B cell (primary cell): Measurements from ENCODE around the gene FAM149B1.

ENCODE experiments used
- EZH2 ChIP-seq: IDR thresholded peaks from 2 replicates; pipeline ENCODE4 v1.6.1; 2012; ENCODE audit warnings: borderline replicate concordance, low read depth, mild to moderate bottlenecking, moderate library complexity, low read length; ENCODE audit not compliant: insufficient read depth, poor library complexity, severe bottlenecking
- TF ChIP-seq, protein P1 (sequence below): fragments of 200-600 bp; IDR thresholded peaks from one replicate; pipeline ENCODE4 v1.8.0; 2022; ENCODE audit warnings: antibody characterized with exemption, mild to moderate bottlenecking

DNA sequence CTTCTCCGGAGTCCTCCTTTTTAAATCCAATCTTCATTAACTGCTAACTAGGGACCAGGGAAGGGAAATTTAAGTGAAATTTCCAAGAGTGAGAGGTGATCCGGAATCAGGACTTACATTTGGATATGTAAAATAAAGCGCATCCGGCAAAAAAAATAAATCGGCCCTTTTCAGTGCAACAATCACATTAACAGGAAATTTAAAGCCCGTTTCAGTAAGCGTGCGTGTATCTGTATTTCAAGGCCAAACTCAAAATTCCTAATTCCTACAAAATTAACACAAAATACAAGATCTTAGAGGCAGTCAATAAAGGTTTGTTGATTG is 78.4 kb downstream of the FAM149B1 start:
- TF ChIP-seq, protein P1, sequence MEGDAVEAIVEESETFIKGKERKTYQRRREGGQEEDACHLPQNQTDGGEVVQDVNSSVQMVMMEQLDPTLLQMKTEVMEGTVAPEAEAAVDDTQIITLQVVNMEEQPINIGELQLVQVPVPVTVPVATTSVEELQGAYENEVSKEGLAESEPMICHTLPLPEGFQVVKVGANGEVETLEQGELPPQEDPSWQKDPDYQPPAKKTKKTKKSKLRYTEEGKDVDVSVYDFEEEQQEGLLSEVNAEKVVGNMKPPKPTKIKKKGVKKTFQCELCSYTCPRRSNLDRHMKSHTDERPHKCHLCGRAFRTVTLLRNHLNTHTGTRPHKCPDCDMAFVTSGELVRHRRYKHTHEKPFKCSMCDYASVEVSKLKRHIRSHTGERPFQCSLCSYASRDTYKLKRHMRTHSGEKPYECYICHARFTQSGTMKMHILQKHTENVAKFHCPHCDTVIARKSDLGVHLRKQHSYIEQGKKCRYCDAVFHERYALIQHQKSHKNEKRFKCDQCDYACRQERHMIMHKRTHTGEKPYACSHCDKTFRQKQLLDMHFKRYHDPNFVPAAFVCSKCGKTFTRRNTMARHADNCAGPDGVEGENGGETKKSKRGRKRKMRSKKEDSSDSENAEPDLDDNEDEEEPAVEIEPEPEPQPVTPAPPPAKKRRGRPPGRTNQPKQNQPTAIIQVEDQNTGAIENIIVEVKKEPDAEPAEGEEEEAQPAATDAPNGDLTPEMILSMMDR: no peak
- TF ChIP-seq EZH2: no peak
